Hematopoietic multipotent progenitor cell treated with erythropoietin and hydrocortisone succinate and interleukin-3 and kit ligand, for 17 days (in vitro differentiated cells): Measurements from ENCODE around the gene ZNF700.
"Not testable (repeated sequence)": the region's sequence is repeated elsewhere in the genome, so short reads cannot be mapped to it uniquely, and the experiment has no call there.

ENCODE experiments used
- DNase-seq: peaks from one replicate; pipeline ENCODE4 v3.0.0-alpha.2; 2015; ENCODE audit warnings: low spot score

Gene ZNF700

GRCh38 chr19:11989112-11989456 lies 64.2 kb downstream of the ZNF700 start:
- DNase-seq, result no peak

GRCh38 chr19:11991921-11992320 lies 67.0 kb downstream of the ZNF700 start:
- DNase-seq, result not testable (repeated sequence)

- DNase-seq, result no peak
Measured at GRCh38 chr19:11995174-11995573, 70.3 kb downstream of the ZNF700 start.
